Measurements from ENCODE around the gene ASS1.

ASS1 gene

DNA sequence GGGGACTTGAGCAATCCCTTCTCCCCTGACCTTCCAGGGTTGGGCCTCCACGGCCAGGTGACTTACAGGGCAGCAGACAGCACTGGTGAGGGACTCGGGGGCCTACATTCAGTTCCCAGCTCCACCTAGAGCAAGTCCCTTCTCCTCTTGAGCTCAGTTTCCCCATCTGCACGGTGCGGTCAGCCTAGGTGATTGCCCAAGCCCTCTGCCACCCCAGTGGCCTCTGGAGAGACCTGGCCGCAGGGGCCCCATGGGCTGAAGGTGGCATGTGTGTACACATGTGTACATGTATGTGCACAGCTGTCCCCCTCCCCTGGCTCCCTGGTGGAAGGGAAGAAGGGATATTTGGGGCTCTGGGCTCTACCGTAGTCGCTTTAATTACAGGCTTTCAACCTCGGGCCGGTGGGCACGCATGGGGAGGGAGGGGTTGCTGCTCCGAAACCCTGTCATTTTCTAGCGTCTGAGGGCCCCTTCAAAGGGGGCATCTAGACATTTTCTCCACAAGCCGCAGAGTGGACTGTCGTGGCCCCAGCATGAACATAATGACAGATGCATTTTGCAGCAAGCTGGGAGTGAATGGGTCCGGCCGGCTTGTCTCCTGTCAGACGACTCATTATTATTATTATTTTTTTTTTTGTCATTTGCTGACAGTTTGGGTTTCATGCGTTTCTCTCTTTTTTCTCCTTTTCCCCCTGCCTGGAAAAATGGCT lies 44.0 kb downstream of the ASS1 start:
- in situ Hi-C loops (cut with MboI; ENCODE audit: low sequenced_read_pairs), result no loop called here

DNA sequence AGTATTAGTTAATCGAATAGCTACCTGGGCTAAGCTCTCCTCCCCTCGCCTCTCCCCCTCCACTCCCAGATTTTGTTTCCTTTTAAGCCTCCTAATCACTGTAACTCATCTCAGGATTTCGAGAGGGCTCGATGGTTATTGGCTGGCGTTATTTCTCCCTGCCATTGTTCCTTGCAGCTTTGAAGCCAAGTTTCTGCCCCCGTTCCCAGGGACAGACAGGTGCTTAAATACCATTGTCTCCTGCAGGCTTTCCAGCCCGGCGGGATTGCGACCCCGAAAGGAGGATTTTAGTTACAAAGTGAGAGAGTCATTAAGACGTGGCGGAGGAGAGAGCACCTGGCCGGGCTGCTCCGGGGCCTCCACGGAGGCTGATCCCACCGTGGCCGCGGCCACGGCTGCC lies 46.2 kb downstream of the ASS1 start:
- in situ Hi-C loops (cut with MboI; ENCODE audit: low sequenced_read_pairs), result no loop called here

- in situ Hi-C loops (cut with MboI; ENCODE audit: low sequenced_read_pairs), result no loop called here
These were observed 47.2 kb downstream of the ASS1 start for GRCh38 chr9:130491830-130492482.

DNA sequence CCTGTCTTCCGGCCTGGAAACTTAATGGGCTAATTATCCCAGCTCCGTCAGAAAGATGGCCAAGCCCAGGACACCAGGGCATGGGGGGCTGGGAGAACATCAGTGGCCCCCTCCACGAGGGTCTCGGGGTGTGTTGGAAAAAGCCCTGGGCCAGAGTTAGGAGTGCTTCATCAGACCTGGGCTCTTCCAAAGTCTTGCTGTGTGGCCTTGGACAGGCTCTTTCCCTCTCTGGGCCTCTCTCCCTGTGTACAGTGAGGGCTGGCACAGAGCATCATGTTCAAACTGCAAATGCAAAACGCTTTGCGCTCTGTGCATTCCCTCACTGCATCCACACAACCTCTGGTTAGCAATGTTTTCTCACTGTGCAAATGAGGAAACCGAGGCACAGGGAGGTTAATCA lies 48.3 kb downstream of the ASS1 start:
- in situ Hi-C loops (cut with MboI; ENCODE audit: low sequenced_read_pairs), result no loop called here

GRCh38 chr9:130493476-130493875 lies 48.7 kb downstream of the ASS1 start:
- in situ Hi-C loops (cut with MboI; ENCODE audit: low sequenced_read_pairs), result no loop called here

DNA sequence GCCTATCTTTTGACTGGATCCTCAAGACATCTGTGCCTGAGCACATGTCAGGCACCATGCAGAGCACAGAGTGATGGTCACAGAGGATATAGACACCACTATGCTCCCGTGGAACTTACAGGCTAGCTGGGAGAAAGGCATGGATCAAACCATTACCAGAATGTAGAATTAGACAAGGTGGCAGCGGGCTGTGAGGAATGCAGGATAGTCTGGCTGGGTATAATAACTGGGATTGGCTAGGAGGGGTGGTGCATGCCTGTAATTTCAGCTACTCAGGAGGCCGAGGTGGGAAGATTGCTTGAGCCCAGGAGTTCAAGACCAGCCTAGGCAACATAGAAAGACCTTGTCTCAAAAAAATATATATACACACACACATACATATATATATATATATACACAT lies 50.3 kb downstream of the ASS1 start:
- in situ Hi-C loops (cut with MboI; ENCODE audit: low sequenced_read_pairs), result no loop called here

GRCh38 chr9:130497139-130497538 lies 52.4 kb downstream of the ASS1 start:
- in situ Hi-C loops (cut with MboI; ENCODE audit: low sequenced_read_pairs), result no loop called here

GRCh38 chr9:130498298-130498917 lies 53.6 kb downstream of the ASS1 start:
- in situ Hi-C loops (cut with MboI; ENCODE audit: low sequenced_read_pairs), result no loop called here

GRCh38 chr9:130498918-130499698 lies 54.3 kb downstream of the ASS1 start:
- in situ Hi-C loops (cut with MboI; ENCODE audit: low sequenced_read_pairs), result no loop called here

DNA sequence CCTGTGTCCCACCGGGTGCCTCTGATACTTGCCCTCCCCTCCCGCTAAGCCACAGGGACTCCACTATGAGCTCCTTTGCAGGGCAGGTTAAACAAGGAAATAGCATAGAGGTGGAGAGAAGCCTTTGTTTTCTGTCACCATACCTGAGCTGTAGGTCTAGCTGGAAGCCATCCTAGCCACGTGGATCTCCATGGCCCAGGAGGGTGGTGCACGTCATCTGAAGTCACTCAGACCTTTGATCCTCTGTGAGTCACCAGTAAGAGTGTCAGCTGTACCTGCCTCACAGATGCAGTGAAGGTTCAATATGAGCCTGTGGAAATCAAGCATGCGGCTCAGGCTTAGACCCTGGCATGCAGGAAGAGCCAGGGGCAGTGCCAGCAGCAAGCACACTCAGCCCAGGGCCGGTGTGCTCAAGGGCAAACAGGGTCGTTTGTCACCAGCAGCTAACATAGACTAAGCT lies 55.1 kb downstream of the ASS1 start:
- in situ Hi-C loops (cut with MboI; ENCODE audit: low sequenced_read_pairs), result no loop called here

GRCh38 chr9:130500340-130501180 lies 55.8 kb downstream of the ASS1 start:
- in situ Hi-C loops (cut with MboI; ENCODE audit: low sequenced_read_pairs), result no loop called here

GRCh38 chr9:130501639-130502038 lies 56.9 kb downstream of the ASS1 start:
- in situ Hi-C loops (cut with MboI; ENCODE audit: low sequenced_read_pairs), result no loop called here

GRCh38 chr9:130508218-130508617 lies 63.5 kb downstream of the ASS1 start:
- in situ Hi-C loops (cut with MboI; ENCODE audit: low sequenced_read_pairs), result no loop called here

- in situ Hi-C loops (cut with MboI; ENCODE audit: low sequenced_read_pairs), result no loop called here
These were observed 67.4 kb downstream of the ASS1 start for GRCh38 chr9:130512199-130512598.

GRCh38 chr9:130513078-130513477 lies 68.3 kb downstream of the ASS1 start:
- in situ Hi-C loops (cut with MboI; ENCODE audit: low sequenced_read_pairs), result no loop called here

GRCh38 chr9:130518233-130518632 lies 73.5 kb downstream of the ASS1 start:
- in situ Hi-C loops (cut with MboI; ENCODE audit: low sequenced_read_pairs), result no loop called here

- in situ Hi-C loops (cut with MboI; ENCODE audit: low sequenced_read_pairs), result no loop called here
These were observed 74.4 kb downstream of the ASS1 start for GRCh38 chr9:130518943-130519799.

GRCh38 chr9:130519927-130520326 lies 75.2 kb downstream of the ASS1 start:
- in situ Hi-C loops (cut with MboI; ENCODE audit: low sequenced_read_pairs), result no loop called here

- in situ Hi-C loops (cut with MboI; ENCODE audit: low sequenced_read_pairs), result no loop called here
These were observed 77.0 kb downstream of the ASS1 start for GRCh38 chr9:130521715-130522114.

All from HL-60/S4 treated with retinoic acid at 250 ng/mL for 4 days and 3 days (cell line).